HPDE6-E6E7 (cell line): Measurements from ENCODE around the gene NRG3.

Source experiments
- DNase-seq: peaks from one replicate; pipeline ENCODE4 v3.0.0; 2011; ENCODE audit warnings: missing footprints; ENCODE audit errors: extremely low spot score

The NRG3 gene

GRCh38 chr10:81884856-81885255, 9.9 kb downstream of the NRG3 start:
- no peak for DNase-seq

GRCh38 chr10:81885491-81885890, 10.5 kb downstream of the NRG3 start:
- DNase-seq: no peak

GRCh38 chr10:81886939-81887338, 11.9 kb downstream of the NRG3 start:
- no peak for DNase-seq

GRCh38 chr10:81889181-81889769, 14.3 kb downstream of the NRG3 start:
- DNase-seq: no peak

GRCh38 chr10:81894616-81895015, 19.6 kb downstream of the NRG3 start:
- no peak for DNase-seq

GRCh38 chr10:81898518-81898917, 23.5 kb downstream of the NRG3 start:
- no peak for DNase-seq

GRCh38 chr10:81900989-81901388, 26.0 kb downstream of the NRG3 start:
- DNase-seq: no peak

GRCh38 chr10:81903472-81903871, 28.5 kb downstream of the NRG3 start:
- no peak for DNase-seq

- DNase-seq: no peak
Measured at GRCh38 chr10:81905161-81905560, 30.2 kb downstream of the NRG3 start.

- DNase-seq: no peak
Measured at GRCh38 chr10:81909453-81909852, 34.5 kb downstream of the NRG3 start.

- DNase-seq: no peak
Measured at GRCh38 chr10:81911328-81911727, 36.3 kb downstream of the NRG3 start.

GRCh38 chr10:81914736-81915503, 39.9 kb downstream of the NRG3 start:
- no peak for DNase-seq

- no peak for DNase-seq
Measured at GRCh38 chr10:81915504-81915897, 40.5 kb downstream of the NRG3 start.

GRCh38 chr10:81917666-81918065, 42.7 kb downstream of the NRG3 start:
- DNase-seq: no peak

- DNase-seq: no peak
Measured at GRCh38 chr10:81918766-81919165, 43.8 kb downstream of the NRG3 start.

- DNase-seq: no peak
Measured at GRCh38 chr10:81920213-81920829, 45.3 kb downstream of the NRG3 start.

- no peak for DNase-seq
Measured at GRCh38 chr10:81928119-81928518, 53.1 kb downstream of the NRG3 start.

GRCh38 chr10:81943583-81943982, 68.6 kb downstream of the NRG3 start:
- DNase-seq: no peak

GRCh38 chr10:81944609-81945008, 69.6 kb downstream of the NRG3 start:
- no peak for DNase-seq

- no peak for DNase-seq
Measured at GRCh38 chr10:81949283-81949682, 74.3 kb downstream of the NRG3 start.

GRCh38 chr10:81950358-81950757, 75.4 kb downstream of the NRG3 start:
- DNase-seq: no peak

GRCh38 chr10:81953420-81953819, 78.4 kb downstream of the NRG3 start:
- no peak for DNase-seq

GRCh38 chr10:81957976-81958375, 83.0 kb downstream of the NRG3 start:
- DNase-seq: no peak
